H1 (cell line): Measurements from ENCODE around the gene CDCA3.

ENCODE experiments used
- EZH2 ChIP-seq: fragments of 200-600 bp; sonication (generic); IDR thresholded peaks from 2 replicates; pipeline ENCODE4 v1.7.1; 2012; ENCODE audit warnings: low read depth, mild to moderate bottlenecking, moderate library complexity, low read length, inconsistent platforms; ENCODE audit not compliant: severe bottlenecking
- POLR2A ChIP-seq, 2 experiments: IDR thresholded peaks; 1 replicate in 1 of 2; 2 replicates in 1 of 2; pipeline ENCODE4 v1.6.1; 2011; ENCODE audit warnings: low read depth in 2 of 2, low read length in 2 of 2, mild to moderate bottlenecking in 2 of 2; ENCODE audit errors: control extremely low read depth in 1 of 2
- POLR2AphosphoS5 ChIP-seq: IDR thresholded peaks from 2 replicates; pipeline ENCODE4 v1.6.1; 2011; ENCODE audit warnings: low read depth, low read length
- SRF ChIP-seq: IDR thresholded peaks from 2 replicates; pipeline ENCODE4 v1.6.1; 2011; ENCODE audit warnings: mild to moderate bottlenecking, low read depth, low read length, moderate library complexity
- TAF1 ChIP-seq: IDR thresholded peaks from 2 replicates; pipeline ENCODE4 v1.6.1; 2011; ENCODE audit warnings: mild to moderate bottlenecking, low read depth, low read length
- TBP ChIP-seq: IDR thresholded peaks from 2 replicates; pipeline ENCODE4 v1.6.1; 2011; ENCODE audit warnings: low read depth, low read length, improper control_type of control experiment
- USF2 ChIP-seq: IDR thresholded peaks from 2 replicates; pipeline ENCODE4 v1.6.1; 2011; ENCODE audit warnings: low read length, improper control_type of control experiment
- YY1 ChIP-seq: IDR thresholded peaks from 2 replicates; pipeline ENCODE4 v1.6.1; 2011; ENCODE audit warnings: low read depth, mild to moderate bottlenecking, low read length
- TF ChIP-seq, protein P1 (sequence below), 3 experiments: IDR thresholded peaks; 1 replicate in 2 of 3; 2 replicates in 1 of 3; pipeline versions ENCODE4 v1.5.1 to v1.6.1; 2011; ENCODE audit warnings: low read length in 3 of 3, mild to moderate bottlenecking in 3 of 3, inconsistent platforms in 2 of 3, low read depth in 1 of 3, moderate library complexity in 1 of 3; ENCODE audit not compliant: insufficient read depth in 1 of 3; ENCODE audit errors: control extremely low read depth in 1 of 3
- TF ChIP-seq, protein P2 (sequence below): IDR thresholded peaks from 2 replicates; pipeline ENCODE4 v1.6.1; 2012; ENCODE audit warnings: inconsistent platforms

DNA sequence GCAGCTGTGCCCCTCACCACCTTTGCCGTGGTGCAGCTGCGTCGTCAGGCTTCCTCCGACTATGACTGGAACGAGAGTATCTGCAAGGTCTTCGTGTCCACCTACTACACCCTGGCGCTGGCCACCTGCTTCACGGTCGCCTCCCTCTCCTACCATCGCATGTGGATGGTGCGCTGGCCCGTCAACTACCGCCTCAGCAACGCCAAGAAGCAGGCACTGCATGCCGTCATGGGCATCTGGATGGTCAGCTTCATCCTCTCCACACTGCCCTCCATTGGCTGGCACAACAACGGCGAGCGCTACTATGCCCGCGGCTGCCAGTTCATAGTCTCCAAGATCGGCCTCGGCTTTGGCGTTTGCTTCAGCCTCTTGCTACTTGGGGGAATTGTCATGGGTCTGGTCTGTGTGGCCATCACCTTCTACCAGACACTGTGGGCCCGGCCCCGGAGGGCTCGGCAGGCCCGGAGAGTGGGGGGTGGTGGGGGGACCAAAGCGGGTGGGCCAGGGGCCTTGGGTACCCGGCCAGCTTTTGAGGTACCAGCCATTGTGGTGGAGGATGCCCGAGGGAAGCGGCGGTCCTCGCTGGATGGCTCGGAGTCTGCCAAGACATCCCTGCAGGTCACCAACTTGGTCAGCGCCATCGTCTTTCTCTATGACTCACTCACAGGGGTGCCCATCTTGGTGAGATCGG lies 26.9 kb downstream of the CDCA3 start:
- no peak for TF ChIP-seq EZH2
- no peak for TF ChIP-seq TAF1
- TF ChIP-seq TBP, result no peak
- TF ChIP-seq, protein P1, sequence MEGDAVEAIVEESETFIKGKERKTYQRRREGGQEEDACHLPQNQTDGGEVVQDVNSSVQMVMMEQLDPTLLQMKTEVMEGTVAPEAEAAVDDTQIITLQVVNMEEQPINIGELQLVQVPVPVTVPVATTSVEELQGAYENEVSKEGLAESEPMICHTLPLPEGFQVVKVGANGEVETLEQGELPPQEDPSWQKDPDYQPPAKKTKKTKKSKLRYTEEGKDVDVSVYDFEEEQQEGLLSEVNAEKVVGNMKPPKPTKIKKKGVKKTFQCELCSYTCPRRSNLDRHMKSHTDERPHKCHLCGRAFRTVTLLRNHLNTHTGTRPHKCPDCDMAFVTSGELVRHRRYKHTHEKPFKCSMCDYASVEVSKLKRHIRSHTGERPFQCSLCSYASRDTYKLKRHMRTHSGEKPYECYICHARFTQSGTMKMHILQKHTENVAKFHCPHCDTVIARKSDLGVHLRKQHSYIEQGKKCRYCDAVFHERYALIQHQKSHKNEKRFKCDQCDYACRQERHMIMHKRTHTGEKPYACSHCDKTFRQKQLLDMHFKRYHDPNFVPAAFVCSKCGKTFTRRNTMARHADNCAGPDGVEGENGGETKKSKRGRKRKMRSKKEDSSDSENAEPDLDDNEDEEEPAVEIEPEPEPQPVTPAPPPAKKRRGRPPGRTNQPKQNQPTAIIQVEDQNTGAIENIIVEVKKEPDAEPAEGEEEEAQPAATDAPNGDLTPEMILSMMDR (IDR thresholded peaks at IDR 0.05; ENCODE audit: control extremely low read depth in 1 of 3, insufficient read depth in 1 of 3, low read depth in 1 of 3, low read length in 3 of 3), result peak in 1 of 3 experiments; percentile 6; a peak in 1 of 4 replicates
- TF ChIP-seq YY1, result no peak
- TF ChIP-seq, protein P2, sequence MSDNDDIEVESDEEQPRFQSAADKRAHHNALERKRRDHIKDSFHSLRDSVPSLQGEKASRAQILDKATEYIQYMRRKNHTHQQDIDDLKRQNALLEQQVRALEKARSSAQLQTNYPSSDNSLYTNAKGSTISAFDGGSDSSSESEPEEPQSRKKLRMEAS, result no peak
- TF ChIP-seq POLR2A (IDR thresholded peaks at IDR 0.05; ENCODE audit: control extremely low read depth in 1 of 2, low read depth in 2 of 2, low read length in 2 of 2), result no peak
- TF ChIP-seq USF2, result no peak
- TF ChIP-seq SRF, result no peak
- TF ChIP-seq POLR2AphosphoS5, result 0 out of 2 replicates have a peak, but pooled peaks have one; percentile 27
